PC-9 (cell line): ENCODE measurements around the gene PIEZO2. TPM values are rescaled to one million over a fixed set of nuclear protein-coding genes. Genes with fewer than 3 reads are reported as not detected.

Source experiments
- BruUV-seq: library from RNA; stranded (reverse); fragments of 400-500 nt; replicated peaks from 2 replicates; lab custom pipeline; 2021; lab: Mats Ljungman, UMichigan
- CTCF ChIA-PET: fragments of 300-600 bp; sonication (Branson Sonifier 250); formaldehyde crosslinking; loops from one replicate; lab custom pipeline; 2022; ENCODE audit warnings: antibody characterized with exemption; lab: Charles Lee
- POLR2A ChIA-PET: fragments of 300-600 bp; sonication (Branson Sonifier 250); formaldehyde crosslinking; loops from one replicate; lab custom pipeline; 2022; ENCODE audit warnings: antibody characterized with exemption; ENCODE audit not compliant: unreplicated experiment; lab: Charles Lee
- DNase-seq, 2 experiments: peaks; one replicate each; pipeline versions ENCODE4 v3.0.0 to v3.0.0-alpha.2; 2015 to 2022; ENCODE audit warnings: mixed read lengths in 1 of 2
- H2AFZ ChIP-seq: fragments of 200-600 bp; sonication (generic); 2 replicates; pipeline ENCODE4 v1.8.1; 2017; ENCODE audit warnings: antibody characterized with exemption
- H3F3A ChIP-seq: fragments of 200-600 bp; sonication (generic); 2 replicates; pipeline ENCODE4 v1.8.1; 2017; ENCODE audit warnings: antibody characterized with exemption, mild to moderate bottlenecking, low read depth; ENCODE audit not compliant: insufficient read depth
- H3K27ac ChIP-seq: fragments of 200-600 bp; sonication (generic); 2 replicates; pipeline ENCODE4 v1.6.1; 2016; ENCODE audit warnings: mixed run types
- H3K27me3 ChIP-seq: fragments of 200-600 bp; sonication (generic); 2 replicates; pipeline ENCODE4 v1.6.1; 2016; ENCODE audit warnings: low read depth, mixed run types; ENCODE audit not compliant: insufficient read depth
- H3K36me3 ChIP-seq: fragments of 200-600 bp; sonication (generic); 2 replicates; pipeline ENCODE4 v1.6.1; 2016; ENCODE audit warnings: low read depth, mixed run types
- H3K4me1 ChIP-seq: fragments of 200-600 bp; sonication (generic); replicated peaks from 2 replicates; pipeline ENCODE4 v1.6.1; 2016; ENCODE audit warnings: mixed run types; ENCODE audit not compliant: insufficient read depth
- H3K4me2 ChIP-seq: fragments of 200-600 bp; sonication (generic); 2 replicates; pipeline ENCODE4 v1.6.1; 2017; ENCODE audit warnings: mixed run types
- H3K4me3 ChIP-seq: fragments of 200-600 bp; sonication (generic); 2 replicates; pipeline ENCODE4 v1.6.1; 2016; ENCODE audit warnings: mixed run types
- H3K79me2 ChIP-seq: fragments of 200-600 bp; sonication (generic); 2 replicates; pipeline ENCODE4 v1.6.1; 2017; ENCODE audit warnings: low read depth, mixed run types
- H3K9me2 ChIP-seq: fragments of 200-600 bp; sonication (generic); 2 replicates; pipeline ENCODE4 v1.8.1; 2017; ENCODE audit warnings: mild to moderate bottlenecking; ENCODE audit not compliant: insufficient read depth
- H3K9me3 ChIP-seq: fragments of 200-600 bp; sonication (generic); 2 replicates; pipeline ENCODE4 v1.8.1; 2016; ENCODE audit warnings: low read depth; ENCODE audit not compliant: insufficient read depth
- H4K20me1 ChIP-seq: fragments of 200-600 bp; sonication (generic); 2 replicates; pipeline ENCODE4 v1.8.1; 2017; ENCODE audit not compliant: insufficient read depth
- EZH2 ChIP-seq: fragments of 200-600 bp; sonication (generic); IDR thresholded peaks from 2 replicates; pipeline ENCODE4 v1.8.0; 2017; ENCODE audit warnings: antibody characterized with exemption, low read depth
- intact Hi-C: fragments of 100-400 bp; cut with micrococcal nuclease; formaldehyde crosslinking; loops from one replicate; pipeline ENCODE4 v1.10.0; 2022; ENCODE audit not compliant: unreplicated experiment
- total RNA-seq: library from RNA; stranded (reverse); gene quantifications from 2 replicates; pipeline ENCODE4 v1.2.3, GENCODE V29; 2021
- TF ChIP-seq, protein P1 (sequence below): fragments of 200-600 bp; sonication (generic); conservative IDR thresholded peaks from 2 replicates; pipeline ENCODE4 v1.6.1; 2017; ENCODE audit warnings: mixed run types, antibody characterized with exemption, mild to moderate bottlenecking, moderate library complexity

The PIEZO2 gene
- total RNA-seq, 1 experiment from 2014 or later, result not detected

DNA sequence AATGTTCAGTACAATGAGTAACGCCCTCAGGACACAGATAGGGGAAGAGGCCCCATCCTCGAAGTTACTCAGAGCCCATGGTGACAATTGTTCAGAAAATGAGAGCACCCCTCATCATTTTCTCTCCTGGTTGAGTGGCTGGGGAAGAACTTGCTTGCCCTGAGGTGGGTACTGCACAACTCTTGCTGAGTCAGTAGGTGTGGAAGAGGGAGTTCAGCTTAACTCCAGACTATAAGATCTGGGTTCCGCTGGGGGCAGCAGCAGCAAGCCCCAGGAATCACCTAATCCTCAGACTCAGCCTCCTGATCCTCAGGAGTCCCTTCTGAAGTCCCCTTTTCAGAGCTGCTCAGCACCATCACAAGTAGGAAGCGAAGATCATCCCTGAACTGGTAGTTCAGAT is 123.7 kb downstream of the PIEZO2 start:
- Histone ChIP-seq H3K9me2 (no peaks in the 10 kb centered on the region), H3K27me3 (peaks cover 75% of the 10 kb centered on the region), H3K36me3 (no peaks in the 10 kb centered on the region), H3K9me3 (no peaks in the 10 kb centered on the region), H2AFZ (no peak overlapping the region), H3K4me3 (no peak overlapping the region), H3K4me1 (no peaks in the 10 kb centered on the region), H3K27ac (no peak overlapping the region), H3K79me2 (no peaks in the 10 kb centered on the region), H3K4me2 (no peak overlapping the region), H4K20me1 (no peaks in the 10 kb centered on the region), H3F3A (no peaks in the 10 kb centered on the region)
- ChIA-PET CTCF (no interaction called here), POLR2A (no interaction called here)
- intact Hi-C loops, result no loop called here
- DNase-seq, result no peak
- TF ChIP-seq, protein P1, sequence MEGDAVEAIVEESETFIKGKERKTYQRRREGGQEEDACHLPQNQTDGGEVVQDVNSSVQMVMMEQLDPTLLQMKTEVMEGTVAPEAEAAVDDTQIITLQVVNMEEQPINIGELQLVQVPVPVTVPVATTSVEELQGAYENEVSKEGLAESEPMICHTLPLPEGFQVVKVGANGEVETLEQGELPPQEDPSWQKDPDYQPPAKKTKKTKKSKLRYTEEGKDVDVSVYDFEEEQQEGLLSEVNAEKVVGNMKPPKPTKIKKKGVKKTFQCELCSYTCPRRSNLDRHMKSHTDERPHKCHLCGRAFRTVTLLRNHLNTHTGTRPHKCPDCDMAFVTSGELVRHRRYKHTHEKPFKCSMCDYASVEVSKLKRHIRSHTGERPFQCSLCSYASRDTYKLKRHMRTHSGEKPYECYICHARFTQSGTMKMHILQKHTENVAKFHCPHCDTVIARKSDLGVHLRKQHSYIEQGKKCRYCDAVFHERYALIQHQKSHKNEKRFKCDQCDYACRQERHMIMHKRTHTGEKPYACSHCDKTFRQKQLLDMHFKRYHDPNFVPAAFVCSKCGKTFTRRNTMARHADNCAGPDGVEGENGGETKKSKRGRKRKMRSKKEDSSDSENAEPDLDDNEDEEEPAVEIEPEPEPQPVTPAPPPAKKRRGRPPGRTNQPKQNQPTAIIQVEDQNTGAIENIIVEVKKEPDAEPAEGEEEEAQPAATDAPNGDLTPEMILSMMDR, result no peak
- TF ChIP-seq EZH2, result no peak
- no TSS peak for BruUV-seq

DNA sequence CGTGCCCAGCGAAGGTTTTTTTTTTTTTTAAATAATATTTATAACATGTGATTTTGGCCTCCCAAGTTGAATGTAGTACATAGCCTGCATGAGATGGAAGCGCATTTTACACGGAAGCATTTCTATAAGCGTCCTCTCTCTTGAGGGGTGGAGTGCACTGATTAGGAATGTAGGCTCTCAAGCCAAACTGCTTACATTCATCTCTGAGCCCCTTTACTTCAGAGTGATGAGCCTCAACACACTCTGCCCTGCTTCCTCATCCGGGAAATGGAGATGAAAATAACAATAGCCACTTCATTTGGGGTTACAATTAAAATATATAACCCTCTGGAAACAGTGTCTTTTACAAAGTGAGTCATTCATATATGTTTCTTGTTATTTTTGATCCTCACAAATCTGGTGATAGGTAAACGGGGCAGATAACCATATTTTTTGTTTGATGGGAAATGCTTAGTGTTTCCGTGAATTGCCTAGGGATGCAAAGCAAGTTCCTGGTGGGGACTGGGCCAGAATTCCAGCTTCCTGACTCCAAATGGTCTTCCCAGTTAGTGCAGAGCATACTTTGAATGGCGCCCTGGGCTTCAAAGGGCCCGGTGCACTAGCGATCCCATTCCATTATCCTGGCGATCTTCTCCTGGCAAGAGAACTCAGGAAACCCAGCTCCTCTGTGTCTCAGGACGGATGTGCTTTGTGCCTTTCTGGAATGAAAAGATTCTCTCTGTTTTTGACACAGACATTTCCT is 124.3 kb downstream of the PIEZO2 start:
- Histone ChIP-seq H3K4me3 (no peak overlapping the region), H3K79me2 (no peaks in the 10 kb centered on the region), H3K9me3 (no peaks in the 10 kb centered on the region), H3K4me2 (no peak overlapping the region), H3K36me3 (no peaks in the 10 kb centered on the region), H3F3A (no peaks in the 10 kb centered on the region), H2AFZ (no peak overlapping the region), H3K4me1 (no peaks in the 10 kb centered on the region), H3K27ac (no peak overlapping the region), H4K20me1 (no peaks in the 10 kb centered on the region), H3K27me3 (peaks cover 73% of the 10 kb centered on the region), H3K9me2 (no peaks in the 10 kb centered on the region)
- no peak for DNase-seq
- ChIA-PET CTCF (no interaction called here), POLR2A (no interaction called here)
- BruUV-seq, result no TSS peak
- TF ChIP-seq EZH2, result no peak
- TF ChIP-seq, protein P1, result no peak
- intact Hi-C loops, result no loop called here

DNA sequence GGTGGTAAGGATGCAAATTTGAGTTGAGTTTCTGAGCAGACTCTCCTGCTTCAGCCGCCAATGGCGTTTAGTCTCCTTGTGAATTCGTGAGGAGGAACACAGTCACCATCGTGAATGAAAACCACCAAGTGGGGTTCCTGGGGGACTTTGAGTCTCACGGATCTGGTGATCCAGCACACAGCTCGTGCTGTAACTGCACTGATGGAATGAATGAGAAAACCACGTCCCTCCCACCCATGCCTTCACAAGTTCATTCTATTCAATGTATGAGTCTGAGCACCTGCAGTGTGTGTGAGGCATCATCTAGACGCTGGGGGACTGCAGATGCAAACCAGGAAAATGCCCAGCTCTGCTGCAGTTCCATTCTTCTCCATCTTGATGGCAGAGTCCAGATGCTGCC is 127.9 kb downstream of the PIEZO2 start:
- TF ChIP-seq EZH2, result no peak
- TF ChIP-seq, protein P1, result no peak
- Histone ChIP-seq H3K4me2 (no peak overlapping the region), H3K27ac (no peak overlapping the region), H3K9me2 (no peaks in the 10 kb centered on the region), H3K79me2 (no peaks in the 10 kb centered on the region), H3K36me3 (no peaks in the 10 kb centered on the region), H3K9me3 (no peaks in the 10 kb centered on the region), H3F3A (no peaks in the 10 kb centered on the region), H4K20me1 (no peaks in the 10 kb centered on the region), H3K27me3 (peaks cover 55% of the 10 kb centered on the region), H2AFZ (no peak overlapping the region), H3K4me3 (no peak overlapping the region), H3K4me1 (no peaks in the 10 kb centered on the region)
- ChIA-PET POLR2A (no interaction called here), CTCF (no interaction called here)
- intact Hi-C loops, result no loop called here
- no TSS peak for BruUV-seq
- no peak for DNase-seq
